Liver (tissue), 9 donors: ENCODE data around the gene EXOC4. TPM values are rescaled to one million over a fixed set of nuclear protein-coding genes. Genes with fewer than 3 reads are reported as not detected.

Experiments
- DNase-seq: peaks from one replicate; pipeline ENCODE4 v3.0.0-alpha.2; 2017; ENCODE audit warnings: low spot score
- H3K27ac ChIP-seq, 2 donors: one replicate each; pipeline ENCODE4 v1.7.0; 2013; ENCODE audit warnings: inconsistent platforms in 2 of 2, low read length in 2 of 2, control low read depth in 1 of 2, low read depth in 1 of 2, mild to moderate bottlenecking in 1 of 2
- H3K27me3 ChIP-seq, 4 donors: one replicate each; pipeline versions ENCODE4 v1.6.1 to v1.7.0; 2013; ENCODE audit warnings: low read length in 3 of 4, inconsistent platforms in 1 of 4, mild to moderate bottlenecking in 1 of 4, moderate library complexity in 1 of 4; ENCODE audit not compliant: control insufficient read depth in 4 of 4, insufficient read depth in 4 of 4
- H3K36me3 ChIP-seq, 4 donors: one replicate each; pipeline versions ENCODE4 v1.6.1 to v1.7.0; 2013; ENCODE audit warnings: low read length in 3 of 4, mild to moderate bottlenecking in 3 of 4, low read depth in 1 of 4, moderate library complexity in 1 of 4; ENCODE audit not compliant: control insufficient read depth in 4 of 4, insufficient read depth in 3 of 4
- H3K4me1 ChIP-seq, 4 donors: one replicate each; pipeline versions ENCODE4 v1.6.1 to v1.7.0; 2013; ENCODE audit warnings: low read length in 3 of 4, mild to moderate bottlenecking in 3 of 4, moderate library complexity in 1 of 4; ENCODE audit not compliant: control insufficient read depth in 4 of 4, insufficient read depth in 4 of 4
- H3K4me3 ChIP-seq, 3 donors: one replicate each; pipeline versions ENCODE4 v1.6.1 to v1.7.0; 2013; ENCODE audit warnings: low read length in 3 of 3, control low read depth in 1 of 3, low read depth in 1 of 3, mild to moderate bottlenecking in 1 of 3
- H3K9ac ChIP-seq, 2 donors: one replicate each; pipeline ENCODE4 v1.7.0; 2013; ENCODE audit warnings: low read length in 2 of 2, mild to moderate bottlenecking in 2 of 2, moderate library complexity in 2 of 2, control low read depth in 1 of 2, low read depth in 1 of 2
- H3K9me3 ChIP-seq, 4 donors: one replicate each; pipeline versions ENCODE4 v1.6.1 to v1.7.0; 2013; ENCODE audit warnings: low read length in 3 of 4; ENCODE audit not compliant: control insufficient read depth in 4 of 4
- FOXA1 ChIP-seq: IDR thresholded peaks from 2 replicates; pipeline ENCODE4 v1.6.1; 2016; ENCODE audit warnings: antibody characterized with exemption
- FOXA2 ChIP-seq: IDR thresholded peaks from 2 replicates; pipeline ENCODE4 v1.6.1; 2016; ENCODE audit warnings: antibody characterized with exemption
- GABPA ChIP-seq, 2 donors: IDR thresholded peaks in 1 of 2; conservative IDR thresholded peaks in 1 of 2; 2 replicates each; pipeline ENCODE4 v1.6.1; 2016; ENCODE audit warnings: antibody characterized with exemption in 2 of 2, mild to moderate bottlenecking in 1 of 2, moderate library complexity in 1 of 2
- HNF4A ChIP-seq, 2 donors: conservative IDR thresholded peaks; 2 replicates each; pipeline ENCODE4 v1.6.1; 2016; ENCODE audit warnings: antibody characterized with exemption in 2 of 2, mild to moderate bottlenecking in 2 of 2
- HNF4G ChIP-seq: IDR thresholded peaks from 2 replicates; pipeline ENCODE4 v1.6.1; 2016; ENCODE audit warnings: antibody characterized with exemption
- JUND ChIP-seq, 2 donors: IDR thresholded peaks; 2 replicates each; pipeline ENCODE4 v1.6.1; 2016; ENCODE audit warnings: antibody characterized with exemption in 2 of 2
- NR2F2 ChIP-seq: IDR thresholded peaks from 2 replicates; pipeline ENCODE4 v1.6.1; 2016; ENCODE audit warnings: antibody characterized with exemption
- RXRA ChIP-seq, 2 donors: IDR thresholded peaks; 2 replicates each; pipeline ENCODE4 v1.6.1; 2017 to 2018; ENCODE audit warnings: antibody characterized with exemption in 2 of 2, mild to moderate bottlenecking in 1 of 2
- SP1 ChIP-seq: IDR thresholded peaks from 2 replicates; pipeline ENCODE4 v1.6.1; 2018; ENCODE audit warnings: antibody characterized with exemption, mild to moderate bottlenecking
- TAF1 ChIP-seq: conservative IDR thresholded peaks from 2 replicates; pipeline ENCODE4 v1.6.1; 2016; ENCODE audit warnings: antibody characterized with exemption, mild to moderate bottlenecking
- YY1 ChIP-seq: IDR thresholded peaks from 2 replicates; pipeline ENCODE4 v1.6.1; 2016; ENCODE audit warnings: antibody characterized with exemption, mild to moderate bottlenecking
- WGBS: extraction: QIAGEN DNeasy Blood & Tissue Kit; methylation state at CpG from one replicate; pipeline ENCODE4 v1.1.7; 2013; 5-methylcytosine and 5-hydroxymethylcytosine counted together
- polyA plus RNA-seq, 2 donors: library from polyadenylated mRNA; stranded (reverse) in 1 of 2; unstranded in 1 of 2; fragments of 200-250 nt in 1 of 2; fragments of >200 nt in 1 of 2; fragmentation: Nextera tagmentation in 1 of 2; extraction: Ambion mirVana in 1 of 2; gene quantifications; one replicate each; pipeline versions ENCODE4 v1.2.1 to v1.2.3, GENCODE V29; 2013 to 2015
- total RNA-seq, 2 donors: library from RNA; depleted of rRNA; stranded (reverse); fragments of >200 nt; gene quantifications; one replicate each; pipeline ENCODE4 v1.2.3, GENCODE V29; 2014
- TF ChIP-seq, protein P1 (sequence below): fragments of 150-350 bp; IDR thresholded peaks from 2 replicates; pipeline ENCODE4 v1.5.1; 2017; ENCODE audit warnings: improper control_type of control experiment, low read depth, low read length; ENCODE audit not compliant: missing input control
- TF ChIP-seq, protein P2 (sequence below): IDR thresholded peaks from 2 replicates; pipeline ENCODE4 v1.6.1; 2016; ENCODE audit warnings: antibody characterized with exemption, mild to moderate bottlenecking
- TF ChIP-seq, protein P3 (sequence below): IDR thresholded peaks from 2 replicates; pipeline ENCODE4 v1.6.1; 2016; ENCODE audit warnings: antibody characterized with exemption
- TF ChIP-seq, protein P4 (sequence below): IDR thresholded peaks from 2 replicates; pipeline ENCODE4 v1.6.1; 2016; ENCODE audit warnings: antibody characterized with exemption
- TF ChIP-seq, protein P5 (sequence below): IDR thresholded peaks from 2 replicates; pipeline ENCODE4 v1.6.1; 2016; ENCODE audit warnings: antibody characterized with exemption
- donor health status: healthy.
- donor health status: healthy.
- donor health status: healthy.
- donor health status: healthy.
- donor health status: healthy.

Gene EXOC4
- total and polyA plus RNA-seq, 4 donors, result 9.5 to 55.9 (median 23.6) TPM

DNA sequence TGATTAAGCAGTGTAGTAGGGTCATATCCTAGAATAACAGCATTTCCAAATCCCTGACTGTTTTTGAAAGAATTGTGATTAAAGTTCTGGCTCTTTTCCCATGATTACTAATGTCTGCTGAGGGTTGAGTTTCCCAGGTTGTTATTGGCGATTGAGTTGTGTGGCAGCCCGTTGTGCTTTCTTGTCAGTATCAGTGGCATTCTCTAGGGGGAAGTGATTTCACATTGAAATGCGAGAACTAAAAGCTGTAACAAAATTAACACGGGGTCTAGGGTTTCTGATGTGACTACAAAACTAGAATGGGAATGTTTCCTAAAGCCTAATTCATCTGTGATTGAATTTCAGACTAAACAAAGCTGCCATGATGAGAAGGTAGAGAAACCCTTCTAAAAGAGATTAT, 349.4 kb downstream of the EXOC4 start:
- Histone ChIP-seq H3K4me3 (no peak overlapping the region), H3K4me1 (no peaks in the 10 kb centered on the region)

DNA sequence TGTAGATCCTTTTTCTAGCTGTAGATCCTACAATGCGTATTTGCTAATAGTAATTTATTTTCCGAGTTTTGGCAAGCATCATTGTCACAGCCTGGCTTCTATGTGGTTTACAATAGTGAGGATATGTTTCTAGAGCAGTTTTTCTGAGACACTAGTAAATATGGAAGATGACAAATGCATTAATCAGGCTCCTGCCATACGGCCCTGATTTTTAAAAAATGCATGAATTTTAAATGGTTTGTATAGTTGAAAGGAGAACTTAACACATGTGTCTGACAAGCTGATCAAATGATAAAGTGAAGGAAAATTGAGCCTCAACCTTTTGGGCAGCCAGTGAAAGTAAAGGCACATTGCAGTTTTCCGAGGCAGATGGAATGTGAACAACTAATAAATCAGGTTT, 354.1 kb downstream of the EXOC4 start:
- no peak for DNase-seq
- no peaks in the 10 kb centered on the region for H3K27me3 ChIP-seq
- no peak overlapping the region for H3K4me3 ChIP-seq
- H3K9ac ChIP-seq, result no peak overlapping the region
- TF ChIP-seq SP1 (no peak), HNF4G (no peak), FOXA1 (no peak), JUND (IDR thresholded peaks at IDR 0.05) (no peak), NR2F2 (no peak), FOXA2 (no peak)
- TF ChIP-seq, protein P1, sequence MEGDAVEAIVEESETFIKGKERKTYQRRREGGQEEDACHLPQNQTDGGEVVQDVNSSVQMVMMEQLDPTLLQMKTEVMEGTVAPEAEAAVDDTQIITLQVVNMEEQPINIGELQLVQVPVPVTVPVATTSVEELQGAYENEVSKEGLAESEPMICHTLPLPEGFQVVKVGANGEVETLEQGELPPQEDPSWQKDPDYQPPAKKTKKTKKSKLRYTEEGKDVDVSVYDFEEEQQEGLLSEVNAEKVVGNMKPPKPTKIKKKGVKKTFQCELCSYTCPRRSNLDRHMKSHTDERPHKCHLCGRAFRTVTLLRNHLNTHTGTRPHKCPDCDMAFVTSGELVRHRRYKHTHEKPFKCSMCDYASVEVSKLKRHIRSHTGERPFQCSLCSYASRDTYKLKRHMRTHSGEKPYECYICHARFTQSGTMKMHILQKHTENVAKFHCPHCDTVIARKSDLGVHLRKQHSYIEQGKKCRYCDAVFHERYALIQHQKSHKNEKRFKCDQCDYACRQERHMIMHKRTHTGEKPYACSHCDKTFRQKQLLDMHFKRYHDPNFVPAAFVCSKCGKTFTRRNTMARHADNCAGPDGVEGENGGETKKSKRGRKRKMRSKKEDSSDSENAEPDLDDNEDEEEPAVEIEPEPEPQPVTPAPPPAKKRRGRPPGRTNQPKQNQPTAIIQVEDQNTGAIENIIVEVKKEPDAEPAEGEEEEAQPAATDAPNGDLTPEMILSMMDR, result no peak
- TF ChIP-seq, protein P2, sequence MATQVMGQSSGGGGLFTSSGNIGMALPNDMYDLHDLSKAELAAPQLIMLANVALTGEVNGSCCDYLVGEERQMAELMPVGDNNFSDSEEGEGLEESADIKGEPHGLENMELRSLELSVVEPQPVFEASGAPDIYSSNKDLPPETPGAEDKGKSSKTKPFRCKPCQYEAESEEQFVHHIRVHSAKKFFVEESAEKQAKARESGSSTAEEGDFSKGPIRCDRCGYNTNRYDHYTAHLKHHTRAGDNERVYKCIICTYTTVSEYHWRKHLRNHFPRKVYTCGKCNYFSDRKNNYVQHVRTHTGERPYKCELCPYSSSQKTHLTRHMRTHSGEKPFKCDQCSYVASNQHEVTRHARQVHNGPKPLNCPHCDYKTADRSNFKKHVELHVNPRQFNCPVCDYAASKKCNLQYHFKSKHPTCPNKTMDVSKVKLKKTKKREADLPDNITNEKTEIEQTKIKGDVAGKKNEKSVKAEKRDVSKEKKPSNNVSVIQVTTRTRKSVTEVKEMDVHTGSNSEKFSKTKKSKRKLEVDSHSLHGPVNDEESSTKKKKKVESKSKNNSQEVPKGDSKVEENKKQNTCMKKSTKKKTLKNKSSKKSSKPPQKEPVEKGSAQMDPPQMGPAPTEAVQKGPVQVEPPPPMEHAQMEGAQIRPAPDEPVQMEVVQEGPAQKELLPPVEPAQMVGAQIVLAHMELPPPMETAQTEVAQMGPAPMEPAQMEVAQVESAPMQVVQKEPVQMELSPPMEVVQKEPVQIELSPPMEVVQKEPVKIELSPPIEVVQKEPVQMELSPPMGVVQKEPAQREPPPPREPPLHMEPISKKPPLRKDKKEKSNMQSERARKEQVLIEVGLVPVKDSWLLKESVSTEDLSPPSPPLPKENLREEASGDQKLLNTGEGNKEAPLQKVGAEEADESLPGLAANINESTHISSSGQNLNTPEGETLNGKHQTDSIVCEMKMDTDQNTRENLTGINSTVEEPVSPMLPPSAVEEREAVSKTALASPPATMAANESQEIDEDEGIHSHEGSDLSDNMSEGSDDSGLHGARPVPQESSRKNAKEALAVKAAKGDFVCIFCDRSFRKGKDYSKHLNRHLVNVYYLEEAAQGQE, result no peak
- no peaks in the 10 kb centered on the region for H3K4me1 ChIP-seq
- no peak overlapping the region for H3K27ac ChIP-seq
- 93% methylated on average over 4 of the region's 4 CpGs for WGBS
- H3K36me3 ChIP-seq, result no peaks in the 10 kb centered on the region
- no peaks in the 10 kb centered on the region for H3K9me3 ChIP-seq

More for the DNA sequence above, 349.4 kb downstream of the EXOC4 start:
- Histone ChIP-seq H3K9me3 (no peaks in the 10 kb centered on the region), H3K27ac (no peak overlapping the region), H3K36me3 (no peaks in the 10 kb centered on the region), H3K9ac (no peak overlapping the region), H3K27me3 (no peaks in the 10 kb centered on the region)
- TF ChIP-seq RXRA (IDR thresholded peaks at IDR 0.05), result no peak
- no peak for TF ChIP-seq HNF4A (conservative IDR thresholded peaks at IDR 0.05)
- TF ChIP-seq, protein P3, sequence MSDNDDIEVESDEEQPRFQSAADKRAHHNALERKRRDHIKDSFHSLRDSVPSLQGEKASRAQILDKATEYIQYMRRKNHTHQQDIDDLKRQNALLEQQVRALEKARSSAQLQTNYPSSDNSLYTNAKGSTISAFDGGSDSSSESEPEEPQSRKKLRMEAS, result no peak
- no peak for TF ChIP-seq NR2F2
- TF ChIP-seq, protein P4, sequence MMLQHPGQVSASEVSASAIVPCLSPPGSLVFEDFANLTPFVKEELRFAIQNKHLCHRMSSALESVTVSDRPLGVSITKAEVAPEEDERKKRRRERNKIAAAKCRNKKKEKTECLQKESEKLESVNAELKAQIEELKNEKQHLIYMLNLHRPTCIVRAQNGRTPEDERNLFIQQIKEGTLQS, result no peak
- TF ChIP-seq, protein P1, result no peak
- no peak for TF ChIP-seq YY1
- TF ChIP-seq HNF4G, result no peak
- no peak for TF ChIP-seq TAF1
- TF ChIP-seq GABPA (IDR thresholded peaks at IDR 0.05 in 1 of 2, conservative IDR thresholded peaks at IDR 0.05 in 1 of 2), result no peak
- TF ChIP-seq, protein P5, sequence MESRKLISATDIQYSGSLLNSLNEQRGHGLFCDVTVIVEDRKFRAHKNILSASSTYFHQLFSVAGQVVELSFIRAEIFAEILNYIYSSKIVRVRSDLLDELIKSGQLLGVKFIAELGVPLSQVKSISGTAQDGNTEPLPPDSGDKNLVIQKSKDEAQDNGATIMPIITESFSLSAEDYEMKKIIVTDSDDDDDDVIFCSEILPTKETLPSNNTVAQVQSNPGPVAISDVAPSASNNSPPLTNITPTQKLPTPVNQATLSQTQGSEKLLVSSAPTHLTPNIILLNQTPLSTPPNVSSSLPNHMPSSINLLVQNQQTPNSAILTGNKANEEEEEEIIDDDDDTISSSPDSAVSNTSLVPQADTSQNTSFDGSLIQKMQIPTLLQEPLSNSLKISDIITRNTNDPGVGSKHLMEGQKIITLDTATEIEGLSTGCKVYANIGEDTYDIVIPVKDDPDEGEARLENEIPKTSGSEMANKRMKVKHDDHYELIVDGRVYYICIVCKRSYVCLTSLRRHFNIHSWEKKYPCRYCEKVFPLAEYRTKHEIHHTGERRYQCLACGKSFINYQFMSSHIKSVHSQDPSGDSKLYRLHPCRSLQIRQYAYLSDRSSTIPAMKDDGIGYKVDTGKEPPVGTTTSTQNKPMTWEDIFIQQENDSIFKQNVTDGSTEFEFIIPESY, result no peak
- TF ChIP-seq JUND (IDR thresholded peaks at IDR 0.05), result no peak
- TF ChIP-seq, protein P2, result no peak
- no peak for TF ChIP-seq SP1
- no peak for DNase-seq
- WGBS, result 89% methylated on average over 4 of the region's 4 CpGs
